Endothelial cell of umbilical vein (primary cell): Measurements from ENCODE around the gene AMT. TPM values are rescaled to one million over a fixed set of nuclear protein-coding genes. Genes with fewer than 3 reads are reported as not detected.

Experiments
- BruUV-seq: library from RNA; stranded (reverse); fragments of 400-500 nt; replicated peaks from 2 replicates; lab custom pipeline; 2021; lab: Mats Ljungman, UMichigan
- CTCF ChIA-PET: fragments of 300-600, 350-600 bp; sonication (Branson Sonifier 250); formaldehyde crosslinking; loops from one replicate; lab custom pipeline; 2021; ENCODE audit warnings: antibody characterized with exemption, inconsistent platforms; lab: Charles Lee
- POLR2A ChIA-PET: fragments of 300-600, 350-600 bp; sonication (Branson Sonifier 250); formaldehyde crosslinking; loops from one replicate; lab custom pipeline; 2021; ENCODE audit warnings: antibody characterized with exemption, inconsistent platforms; lab: Charles Lee
- DNase-seq: peaks from one replicate; pipeline ENCODE4 v3.0.0-alpha.2; 2011; ENCODE audit warnings: low read depth, low spot score
- FAIRE-seq: peaks from 2 replicates; lab custom pipeline; 2011; peaks lifted over from hg19 to GRCh38; lab: Jason Lieb, UNC
- H2AFZ ChIP-seq: 2 replicates; pipeline ENCODE4 v1.6.0; 2012; ENCODE audit warnings: low read depth, low read length, control low read depth, inconsistent platforms
- H3K27ac ChIP-seq: 2 replicates; pipeline ENCODE4 v1.5.1; 2011; ENCODE audit warnings: low read depth, mild to moderate bottlenecking, control low read depth, low read length, moderate library complexity; ENCODE audit not compliant: insufficient read depth
- H3K27me3 ChIP-seq, 2 experiments: 2 replicates each; pipeline versions ENCODE4 v1.6.0 to v1.6.1; 2011; ENCODE audit warnings: low read length in 2 of 2, mixed read lengths in 1 of 2; ENCODE audit not compliant: control insufficient read depth in 2 of 2, insufficient read depth in 2 of 2
- H3K36me3 ChIP-seq, 2 experiments: 2 replicates in 1 of 2; 3 replicates in 1 of 2; pipeline ENCODE4 v1.5.1; 2011; ENCODE audit warnings: low read length in 2 of 2, mild to moderate bottlenecking in 1 of 2, moderate library complexity in 1 of 2; ENCODE audit not compliant: control insufficient read depth in 2 of 2, insufficient read depth in 2 of 2; ENCODE audit errors: extremely low read depth in 1 of 2
- H3K4me1 ChIP-seq: 3 replicates; pipeline ENCODE4 v1.5.1; 2011; ENCODE audit warnings: mild to moderate bottlenecking, low read length; ENCODE audit not compliant: control insufficient read depth, insufficient read depth; ENCODE audit errors: extremely low read depth
- H3K4me2 ChIP-seq: 2 replicates; pipeline ENCODE4 v1.6.1; 2011; ENCODE audit warnings: low read length, control low read depth, mixed read lengths; ENCODE audit not compliant: insufficient read depth
- H3K4me3 ChIP-seq, 3 experiments: fragments of 200-600 bp in 1 of 3; sonication (generic), shearing (Covaris generic) in 1 of 3; replicated peaks in 1 of 3; 2 replicates each; pipeline ENCODE4 v1.5.1; 2011 to 2016; ENCODE audit warnings: control low read depth in 3 of 3, low read length in 3 of 3, mild to moderate bottlenecking in 2 of 3, inconsistent platforms in 1 of 3, low read depth in 1 of 3, moderate library complexity in 1 of 3; ENCODE audit not compliant: insufficient read depth in 1 of 3
- H3K79me2 ChIP-seq: 2 replicates; pipeline ENCODE4 v1.6.0; 2012; ENCODE audit warnings: low read length, inconsistent platforms; ENCODE audit not compliant: control insufficient read depth, insufficient read depth
- H3K9ac ChIP-seq: replicated peaks from 2 replicates; pipeline ENCODE3; 2011; ENCODE audit warnings: low read length, control low read depth; ENCODE audit not compliant: insufficient read depth; ENCODE audit errors: extremely low read depth
- H3K9me1 ChIP-seq: replicated peaks from 3 replicates; pipeline ENCODE4 v1.6.0; 2011; ENCODE audit warnings: mild to moderate bottlenecking, low read length; ENCODE audit not compliant: control insufficient read depth, insufficient read depth; ENCODE audit errors: extremely low read depth
- H3K9me3 ChIP-seq: replicated peaks from 2 replicates; pipeline ENCODE4 v1.5.1; 2012; ENCODE audit warnings: low read length, inconsistent platforms; ENCODE audit not compliant: control insufficient read depth, insufficient read depth
- H4K20me1 ChIP-seq: replicated peaks from 2 replicates; pipeline ENCODE3; 2011; ENCODE audit warnings: mild to moderate bottlenecking, low read length; ENCODE audit not compliant: control insufficient read depth, insufficient read depth; ENCODE audit errors: extremely low read depth
- EZH2 ChIP-seq: IDR thresholded peaks from 2 replicates; pipeline ENCODE4 v1.6.1; 2012; ENCODE audit warnings: borderline replicate concordance, low read depth, mild to moderate bottlenecking, moderate library complexity, low read length, inconsistent platforms; ENCODE audit not compliant: severe bottlenecking
- FOS ChIP-seq: IDR thresholded peaks from 2 replicates; pipeline ENCODE4 v1.6.1; 2011; ENCODE audit warnings: mild to moderate bottlenecking, low read length, moderate library complexity, borderline replicate concordance; ENCODE audit not compliant: insufficient read depth
- GATA2 ChIP-seq: IDR thresholded peaks from 2 replicates; pipeline ENCODE4 v1.7.0; 2011; ENCODE audit warnings: low read depth, mild to moderate bottlenecking, moderate library complexity, mixed read lengths, low read length; ENCODE audit not compliant: insufficient read length, insufficient read depth
- JUN ChIP-seq: IDR thresholded peaks from 2 replicates; pipeline ENCODE4 v1.6.1; 2011; ENCODE audit warnings: borderline replicate concordance, low read depth; ENCODE audit not compliant: insufficient read length, insufficient read depth
- MYC ChIP-seq: IDR thresholded peaks from one replicate; pipeline ENCODE4 v1.6.1; 2011; ENCODE audit warnings: mild to moderate bottlenecking, low read depth, low read length
- POLR2A ChIP-seq: IDR thresholded peaks from 2 replicates; pipeline ENCODE4 v1.6.1; 2012; ENCODE audit warnings: low read depth, mild to moderate bottlenecking, control low read depth, low read length
- POLR2AphosphoS5 ChIP-seq: IDR thresholded peaks from 2 replicates; pipeline ENCODE4 v1.6.1; 2012; ENCODE audit warnings: low read depth, mild to moderate bottlenecking, control low read depth, low read length, moderate library complexity; ENCODE audit not compliant: insufficient read depth
- dilution Hi-C: fragments of 300-500 bp; cut with MboI; formaldehyde crosslinking; loops from one replicate; pipeline ENCODE4 v1.15.0; 2019; ENCODE audit warnings: low sequenced_read_pairs; ENCODE audit not compliant: extremely low pct_ligation_motif_present
- intact Hi-C: fragments of 100-400 bp; cut with micrococcal nuclease; formaldehyde crosslinking; loops from one replicate; pipeline ENCODE4 v1.10.0; 2022
- polyA plus RNA-seq, 4 experiments: library from polyadenylated mRNA; depleted of rRNA in 3 of 4; stranded (reverse) in 3 of 4; unstranded in 1 of 4; fragments of >200 nt; gene quantifications; 2 replicates each; pipeline versions ENCODE4 v1.2.1 to v1.2.3, GENCODE V29; 2011 to 2012; ENCODE audit warnings: missing spikeins in 1 of 4
- total RNA-seq: library from RNA; stranded (reverse); gene quantifications from 2 replicates; pipeline ENCODE4 v1.2.3, GENCODE V29; 2021
- TF ChIP-seq, protein P1 (sequence below), 2 donors: IDR thresholded peaks; 1 replicate in 1 of 2; 2 replicates in 1 of 2; pipeline ENCODE4 v1.5.1; 2011; ENCODE audit warnings: low read length in 2 of 2, mild to moderate bottlenecking in 2 of 2, moderate library complexity in 2 of 2, control low read depth in 1 of 2, inconsistent platforms in 1 of 2, low read depth in 1 of 2; ENCODE audit not compliant: insufficient read depth in 1 of 2; ENCODE audit errors: extremely low read depth in 1 of 2
- TF ChIP-seq, protein P2 (sequence below): IDR thresholded peaks from 2 replicates; pipeline ENCODE4 v1.6.1; 2011; ENCODE audit not compliant: insufficient read depth, insufficient read length

Gene AMT
- total and polyA plus RNA-seq, 2 donors (not counting 3 experiments of a cell fraction or from before 2014, with no cell fraction given) = 4.4 to 9.0 TPM

GRCh38 chr3:49387721-49388120, 34.6 kb downstream of the AMT start:
- no peak for TF ChIP-seq MYC
- TF ChIP-seq GATA2 = no peak
- TF ChIP-seq, protein P1, sequence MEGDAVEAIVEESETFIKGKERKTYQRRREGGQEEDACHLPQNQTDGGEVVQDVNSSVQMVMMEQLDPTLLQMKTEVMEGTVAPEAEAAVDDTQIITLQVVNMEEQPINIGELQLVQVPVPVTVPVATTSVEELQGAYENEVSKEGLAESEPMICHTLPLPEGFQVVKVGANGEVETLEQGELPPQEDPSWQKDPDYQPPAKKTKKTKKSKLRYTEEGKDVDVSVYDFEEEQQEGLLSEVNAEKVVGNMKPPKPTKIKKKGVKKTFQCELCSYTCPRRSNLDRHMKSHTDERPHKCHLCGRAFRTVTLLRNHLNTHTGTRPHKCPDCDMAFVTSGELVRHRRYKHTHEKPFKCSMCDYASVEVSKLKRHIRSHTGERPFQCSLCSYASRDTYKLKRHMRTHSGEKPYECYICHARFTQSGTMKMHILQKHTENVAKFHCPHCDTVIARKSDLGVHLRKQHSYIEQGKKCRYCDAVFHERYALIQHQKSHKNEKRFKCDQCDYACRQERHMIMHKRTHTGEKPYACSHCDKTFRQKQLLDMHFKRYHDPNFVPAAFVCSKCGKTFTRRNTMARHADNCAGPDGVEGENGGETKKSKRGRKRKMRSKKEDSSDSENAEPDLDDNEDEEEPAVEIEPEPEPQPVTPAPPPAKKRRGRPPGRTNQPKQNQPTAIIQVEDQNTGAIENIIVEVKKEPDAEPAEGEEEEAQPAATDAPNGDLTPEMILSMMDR (IDR thresholded peaks at IDR 0.05; ENCODE audit: extremely low read depth in 1 of 2, insufficient read depth in 1 of 2, low read depth in 1 of 2, low read length in 2 of 2) = no peak
- no peak for TF ChIP-seq FOS
- no peak for TF ChIP-seq JUN
- no peak for TF ChIP-seq POLR2AphosphoS5
- TF ChIP-seq POLR2A = no peak
- TF ChIP-seq, protein P2, sequence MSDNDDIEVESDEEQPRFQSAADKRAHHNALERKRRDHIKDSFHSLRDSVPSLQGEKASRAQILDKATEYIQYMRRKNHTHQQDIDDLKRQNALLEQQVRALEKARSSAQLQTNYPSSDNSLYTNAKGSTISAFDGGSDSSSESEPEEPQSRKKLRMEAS = no peak
- no peak for TF ChIP-seq EZH2
- H3K79me2 ChIP-seq = peaks cover 97% of the 10 kb centered on the region
- dilution Hi-C loops (no loop called here), intact Hi-C loops (no loop called here)
- peaks cover 13% of the 10 kb centered on the region for H4K20me1 ChIP-seq
- no peaks in the 10 kb centered on the region for H3K9me3 ChIP-seq
- H3K4me3 ChIP-seq = no peak overlapping the region
- no peaks in the 10 kb centered on the region for H3K27me3 ChIP-seq
- H3K4me2 ChIP-seq = no peak overlapping the region
- no peak for FAIRE-seq
- H3K9ac ChIP-seq = no peak overlapping the region
- H3K27ac ChIP-seq = no peak overlapping the region
- ChIA-PET POLR2A (interaction anchor here (0.5 to 0.8 kb wide), 2 partner anchors 31 to 632 kb away, joined by 3 to 4 read pairs; no protein-coding TSS in a partner anchor), CTCF (interaction anchor here (1.2 to 2.0 kb wide), 3 partner anchors 14 to 62 kb away, joined by 3 to 14 read pairs (median 4); partner anchors contain the start of genes RHOA and TCTA)
- no peak for DNase-seq
- H3K36me3 ChIP-seq = peaks cover 0 to 2% of the 10 kb centered on the region in 2 experiments
- no peak overlapping the region for H2AFZ ChIP-seq
- no TSS peak for BruUV-seq
- peaks cover 8% of the 10 kb centered on the region for H3K4me1 ChIP-seq
- peaks cover 2% of the 10 kb centered on the region for H3K9me1 ChIP-seq
